NCI-H82 treated with DMSO at 0.1 percent for 48 hours (cell line): ENCODE results near the gene SAMD5.
A peak's percentile ranks its signal among the peaks of the same experiment; 100 is the strongest.

Experiments
- DNase-seq: peaks from one replicate; lab custom pipeline; 2025; ENCODE audit not compliant: unreplicated experiment; lab: John Stamatoyannopoulos, UW

SAMD5 gene

DNA sequence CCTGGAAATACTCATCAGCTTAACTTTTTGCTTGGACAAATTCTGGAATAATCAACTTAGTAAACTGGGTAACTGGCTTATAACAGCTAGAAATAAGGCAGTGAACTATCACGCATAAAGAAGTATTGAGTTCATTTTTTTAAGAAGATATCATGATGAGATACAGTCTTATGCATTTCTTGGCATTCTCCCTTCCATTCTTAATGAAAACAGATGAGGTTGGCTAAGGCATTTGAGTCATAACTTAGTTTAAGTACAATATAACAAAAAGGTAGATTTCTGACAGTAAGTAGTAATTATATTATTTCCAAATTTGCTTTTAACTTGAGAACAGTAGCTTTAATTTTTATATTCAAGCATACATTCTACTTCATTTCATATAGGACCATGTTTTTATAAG lies 56.1 kb downstream of the SAMD5 start:
- DNase-seq: no peak

DNA sequence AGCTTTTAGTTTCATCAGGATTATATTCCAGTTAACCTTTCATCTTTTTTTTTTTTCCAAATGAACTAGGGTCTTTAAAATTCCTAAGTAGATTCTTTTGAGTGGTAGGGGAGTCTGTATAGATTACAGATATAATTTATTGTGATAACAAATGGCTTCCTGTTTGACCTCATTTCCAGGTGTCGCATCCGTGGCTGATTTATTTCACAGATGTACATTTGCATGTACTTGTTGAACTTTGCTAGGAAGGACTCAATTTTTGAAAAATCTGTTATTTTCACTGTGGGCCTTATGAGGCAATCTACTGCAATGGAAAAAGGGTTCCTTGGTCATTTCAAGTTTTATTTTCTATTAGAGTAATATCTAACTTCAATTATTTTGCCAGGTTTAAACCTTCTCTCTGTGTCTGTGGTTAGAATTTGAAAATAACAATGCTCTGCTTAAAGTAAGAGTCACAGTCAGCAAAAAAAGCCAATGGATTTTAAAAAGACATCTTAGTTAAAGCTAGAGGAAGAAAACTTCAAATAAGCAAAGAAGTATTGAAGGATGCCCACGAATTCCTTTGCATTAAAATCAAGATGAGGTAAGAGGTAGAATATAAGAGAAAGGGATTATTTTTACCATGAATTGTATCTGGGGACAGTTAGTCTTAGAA lies 57.9 kb downstream of the SAMD5 start:
- no peak for DNase-seq

DNA sequence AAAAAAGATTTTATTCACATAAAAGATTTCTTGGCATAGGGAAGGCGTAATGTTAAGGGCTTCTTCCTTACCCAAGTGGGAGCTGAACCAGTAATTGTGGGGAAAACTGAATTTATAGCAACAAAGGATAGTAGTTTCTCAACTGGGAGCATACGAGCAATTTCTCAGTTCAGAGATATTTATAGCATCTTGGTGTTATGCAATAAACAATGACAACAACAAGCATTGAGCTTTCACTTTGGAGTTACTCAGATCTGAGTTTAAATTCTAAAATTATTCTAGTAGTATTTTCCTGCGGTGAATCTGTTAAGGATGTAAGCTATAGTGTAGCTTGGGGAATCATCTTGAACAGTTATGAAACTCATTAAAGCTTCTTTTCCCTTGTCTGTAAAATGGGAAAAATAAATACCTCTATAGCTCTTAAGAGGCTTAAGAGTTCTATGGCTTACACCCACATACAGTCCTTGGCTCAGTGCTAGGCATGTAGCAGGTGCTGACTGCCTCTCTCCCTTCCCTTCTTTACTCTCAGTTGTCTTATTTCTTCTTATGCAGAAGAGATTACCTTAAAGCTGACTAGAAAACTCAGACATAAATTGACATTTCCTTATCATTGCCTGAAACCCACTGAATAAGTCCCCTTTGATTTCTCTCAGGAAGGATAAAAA lies 58.8 kb downstream of the SAMD5 start:
- DNase-seq: peak; percentile 8

DNA sequence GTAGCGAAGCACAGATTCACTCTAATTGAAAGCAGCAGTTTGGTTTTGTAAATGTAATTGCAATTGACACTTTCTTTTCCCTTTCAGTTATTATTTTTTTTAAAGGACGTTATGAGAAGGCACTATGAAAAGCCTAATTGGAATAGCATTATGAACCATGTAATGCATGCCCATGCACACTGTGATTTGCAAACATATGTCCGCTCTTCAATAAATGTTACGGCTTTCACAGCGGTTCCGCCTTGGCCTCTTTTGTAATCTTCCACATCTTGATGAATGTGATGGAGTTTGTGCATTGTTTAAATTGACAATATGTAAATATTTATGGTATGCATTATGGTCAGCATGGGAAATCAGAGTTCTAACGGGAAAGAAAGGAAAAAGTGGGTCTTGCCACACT lies 61.3 kb downstream of the SAMD5 start:
- no peak for DNase-seq

DNA sequence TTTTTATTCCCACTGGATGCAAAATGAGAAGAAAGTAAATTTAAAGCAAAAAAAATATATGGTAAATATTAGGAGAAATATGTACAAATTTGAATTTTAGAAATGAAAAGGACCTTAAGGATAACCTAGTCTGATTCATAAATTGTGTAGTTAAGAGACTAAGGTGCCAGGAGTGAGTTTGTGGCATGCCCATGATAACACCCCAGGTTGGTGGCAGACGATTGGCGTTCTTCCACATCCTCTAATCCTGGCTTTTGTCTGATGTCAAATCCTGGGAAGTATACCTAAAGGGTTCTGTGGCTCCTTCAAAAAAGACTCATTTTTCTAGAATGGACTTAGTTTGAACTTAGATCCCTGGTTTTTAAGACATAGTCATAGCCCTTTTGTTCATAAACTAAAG lies 62.2 kb downstream of the SAMD5 start:
- no peak for DNase-seq

DNA sequence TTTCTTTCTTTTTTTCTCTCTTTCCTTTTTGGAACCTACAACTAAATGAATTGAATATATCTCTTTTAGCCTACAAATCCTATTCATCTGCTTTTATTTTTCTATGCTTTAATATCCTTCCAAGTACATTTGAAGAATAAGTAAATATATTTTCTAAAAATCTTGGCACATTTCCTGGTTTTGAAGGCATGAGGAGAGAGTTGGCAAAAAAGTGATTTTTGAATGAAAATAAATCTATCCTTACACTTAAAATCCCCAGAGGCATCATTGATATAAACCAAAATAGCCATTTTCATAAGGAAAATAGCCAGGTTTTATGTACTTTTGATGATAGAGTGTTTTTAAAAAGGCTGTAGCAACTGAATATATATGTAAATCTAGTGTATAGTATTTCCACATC lies 69.0 kb downstream of the SAMD5 start:
- DNase-seq: no peak

DNA sequence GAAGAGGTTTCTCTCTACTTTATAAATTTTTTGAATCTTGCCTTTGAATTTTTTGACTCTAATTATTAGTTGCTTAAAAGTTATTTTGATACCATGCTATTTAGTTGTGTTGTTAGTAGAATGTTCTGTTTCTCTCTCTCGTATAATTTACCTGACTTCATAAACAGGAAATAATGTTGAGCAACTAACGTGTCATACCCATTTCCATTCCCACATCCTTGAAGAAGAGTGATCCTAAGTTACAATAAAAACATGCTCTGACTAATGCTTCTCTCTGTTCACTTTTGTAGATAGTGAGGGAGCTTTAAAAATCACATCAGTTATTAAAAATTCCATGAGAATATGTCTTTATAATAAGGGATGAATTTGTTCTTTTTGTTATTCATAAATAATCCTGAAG lies 69.7 kb downstream of the SAMD5 start:
- no peak for DNase-seq

DNA sequence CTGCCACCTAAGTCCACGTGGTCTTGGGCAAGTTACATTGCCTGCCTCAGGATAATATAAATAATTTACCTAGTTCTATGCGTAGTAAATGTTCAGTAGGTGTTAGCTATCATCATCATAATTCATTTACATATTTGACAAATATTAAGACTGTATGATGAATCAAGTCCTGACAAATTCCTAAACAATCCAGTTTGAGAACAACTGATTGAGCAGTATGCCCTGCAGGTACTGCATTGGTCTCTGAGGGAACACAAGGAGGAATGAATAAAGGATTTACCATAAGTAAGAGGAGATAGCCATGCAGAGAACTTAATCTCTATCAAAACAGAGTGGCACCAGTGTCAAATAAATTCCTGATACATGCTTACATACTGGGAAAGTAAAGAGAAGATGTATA lies 70.4 kb downstream of the SAMD5 start:
- DNase-seq: no peak

DNA sequence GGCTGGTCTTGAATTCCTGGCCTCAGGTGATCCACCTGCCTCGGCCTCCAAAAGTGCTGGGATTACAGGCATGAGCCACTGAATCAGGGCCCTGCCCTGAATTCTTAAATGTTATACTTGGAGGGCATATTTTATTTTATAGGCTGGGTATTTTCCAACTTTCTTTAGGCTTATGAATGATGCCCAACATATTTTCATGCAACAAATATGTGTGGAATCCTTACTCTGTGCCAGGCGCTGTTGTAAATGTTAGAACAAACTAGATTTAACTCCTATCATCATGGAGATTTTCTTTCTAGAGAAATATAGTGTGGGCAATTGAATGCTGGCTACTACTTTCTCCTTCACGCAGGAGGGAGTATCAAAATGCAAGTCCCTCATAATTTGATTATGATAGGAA lies 71.2 kb downstream of the SAMD5 start:
- DNase-seq: no peak

DNA sequence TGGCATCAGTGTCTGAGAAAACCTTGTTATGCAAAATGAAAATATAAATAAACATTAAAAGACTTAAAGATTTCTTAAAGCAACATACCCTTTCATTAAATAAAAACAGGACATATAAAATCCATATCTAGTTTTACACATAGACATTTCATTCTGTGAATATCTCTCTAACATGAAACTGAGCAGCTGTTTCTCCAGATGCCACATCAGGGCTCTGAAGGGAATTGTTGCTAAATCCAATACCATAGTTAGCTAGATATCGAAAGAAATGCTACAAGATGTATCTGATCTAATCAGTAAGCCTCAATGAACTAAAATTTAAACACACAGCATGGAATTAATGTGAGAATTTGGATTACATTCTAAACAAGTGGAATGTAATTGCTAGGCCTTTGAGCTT lies 74.5 kb downstream of the SAMD5 start:
- DNase-seq: no peak

DNA sequence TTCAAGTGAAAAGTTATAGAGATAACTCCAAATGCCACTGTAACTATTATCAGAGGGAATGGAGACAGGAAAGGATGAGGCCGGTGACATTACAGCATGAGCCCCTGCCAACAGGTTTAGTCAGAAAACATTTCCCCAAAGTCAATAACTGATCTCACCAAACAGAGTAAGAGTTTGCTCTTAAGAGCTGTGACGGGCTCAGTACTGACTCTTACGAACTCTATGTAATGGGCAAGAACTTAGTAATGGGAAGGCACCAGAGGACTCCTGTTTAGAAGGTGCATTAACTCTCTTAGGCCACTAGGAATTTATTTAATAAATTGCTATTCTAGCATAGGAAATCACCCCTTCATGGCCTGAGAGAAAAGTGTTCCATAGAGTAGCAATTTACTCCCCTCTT lies 76.8 kb downstream of the SAMD5 start:
- DNase-seq: no peak

DNA sequence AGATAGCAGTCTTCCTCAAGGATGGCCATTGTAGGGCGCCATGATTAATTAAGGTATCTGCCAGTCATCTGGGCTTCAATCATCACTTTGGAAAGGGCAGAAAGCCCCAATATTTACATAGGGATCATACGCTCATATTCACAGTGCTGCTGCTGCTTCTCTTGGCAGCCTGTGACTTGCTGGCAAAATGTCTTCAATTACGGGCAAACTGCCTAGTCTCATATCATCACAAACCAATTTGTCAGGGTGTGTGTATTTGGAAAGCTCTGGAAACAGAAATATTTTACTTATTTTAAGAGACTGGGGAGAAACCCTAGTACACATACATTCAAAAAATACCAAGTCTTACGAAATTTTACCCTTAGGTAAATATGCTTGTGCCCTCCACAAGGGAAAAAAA lies 77.6 kb downstream of the SAMD5 start:
- no peak for DNase-seq

DNA sequence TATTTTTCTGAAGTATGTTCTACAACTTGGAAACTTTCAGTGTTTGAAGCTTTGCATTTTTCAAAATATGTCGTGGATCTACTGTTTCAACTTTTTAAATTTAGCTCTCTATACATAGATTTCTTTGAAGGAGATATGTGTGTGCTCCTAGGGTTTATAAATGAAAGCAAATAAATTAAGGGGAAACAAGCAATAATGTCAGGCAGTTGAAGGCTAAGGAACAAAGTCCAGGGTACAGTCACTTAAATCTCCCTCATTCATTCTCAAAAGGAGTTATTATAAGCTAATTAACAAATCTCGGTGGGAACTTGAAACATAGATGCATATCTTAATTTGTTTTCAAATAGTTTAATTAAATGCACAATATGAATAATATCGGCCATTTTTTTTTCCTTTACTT lies 79.4 kb downstream of the SAMD5 start:
- no peak for DNase-seq

DNA sequence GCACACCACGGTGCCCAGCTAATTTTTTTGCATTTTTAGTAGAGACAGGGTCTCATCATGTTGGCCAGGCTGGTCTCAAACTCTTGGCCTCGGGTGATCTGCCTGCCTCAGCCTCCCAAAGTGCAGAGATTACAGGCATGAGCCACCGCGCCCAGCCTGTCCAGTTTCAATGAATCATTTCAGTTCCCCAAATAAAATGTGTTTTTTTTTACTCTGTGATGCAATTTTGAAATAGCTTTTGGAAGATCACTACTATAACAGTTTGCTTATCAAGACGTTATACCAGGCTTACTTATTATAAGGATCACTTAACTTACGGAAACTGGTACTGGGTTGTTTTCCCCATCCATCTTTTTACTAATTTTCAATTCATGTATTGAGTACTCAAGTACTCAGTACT lies 80.0 kb downstream of the SAMD5 start:
- DNase-seq: no peak

DNA sequence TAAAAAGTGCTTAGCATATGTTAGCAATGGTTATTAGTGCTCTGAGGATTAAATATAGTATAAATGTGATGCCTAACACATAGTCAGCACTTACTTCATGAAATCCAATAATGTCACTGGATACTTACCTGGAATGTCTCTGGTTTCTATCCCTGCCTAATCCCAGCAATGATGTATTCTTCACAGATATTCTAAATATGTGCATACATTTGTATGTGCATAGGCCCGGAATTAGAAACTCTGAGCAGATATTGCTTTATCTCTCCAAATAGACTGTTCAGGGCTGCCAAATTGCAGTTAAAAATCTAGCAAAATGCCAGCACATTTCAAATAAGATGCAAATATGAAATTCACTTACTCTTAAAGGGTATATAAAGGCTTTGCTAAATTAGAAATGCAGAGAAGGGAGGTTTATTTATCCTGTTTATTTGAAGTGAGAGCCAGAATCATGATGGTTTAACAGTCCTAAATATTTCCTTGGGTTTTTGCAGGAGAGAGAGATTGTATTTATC lies 81.3 kb downstream of the SAMD5 start:
- no peak for DNase-seq

DNA sequence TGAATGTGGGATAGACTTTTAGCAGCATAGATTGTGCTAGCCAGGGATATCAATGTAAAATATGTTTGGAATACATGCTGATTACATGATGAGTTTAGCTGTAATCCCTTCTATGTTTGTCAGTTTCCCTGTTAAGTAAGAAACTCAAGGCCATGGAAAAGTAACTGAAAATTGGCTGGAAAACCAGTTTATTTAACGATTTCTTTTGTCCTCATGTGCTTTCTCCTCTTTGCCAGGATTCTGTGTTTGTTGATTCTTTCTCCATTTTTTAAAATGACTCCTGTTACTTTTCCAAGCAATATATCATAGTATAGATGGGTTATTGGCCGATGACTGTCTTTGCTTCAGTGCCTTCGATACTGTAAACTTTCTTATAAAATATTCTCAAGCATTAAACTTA lies 87.5 kb downstream of the SAMD5 start:
- DNase-seq: no peak

DNA sequence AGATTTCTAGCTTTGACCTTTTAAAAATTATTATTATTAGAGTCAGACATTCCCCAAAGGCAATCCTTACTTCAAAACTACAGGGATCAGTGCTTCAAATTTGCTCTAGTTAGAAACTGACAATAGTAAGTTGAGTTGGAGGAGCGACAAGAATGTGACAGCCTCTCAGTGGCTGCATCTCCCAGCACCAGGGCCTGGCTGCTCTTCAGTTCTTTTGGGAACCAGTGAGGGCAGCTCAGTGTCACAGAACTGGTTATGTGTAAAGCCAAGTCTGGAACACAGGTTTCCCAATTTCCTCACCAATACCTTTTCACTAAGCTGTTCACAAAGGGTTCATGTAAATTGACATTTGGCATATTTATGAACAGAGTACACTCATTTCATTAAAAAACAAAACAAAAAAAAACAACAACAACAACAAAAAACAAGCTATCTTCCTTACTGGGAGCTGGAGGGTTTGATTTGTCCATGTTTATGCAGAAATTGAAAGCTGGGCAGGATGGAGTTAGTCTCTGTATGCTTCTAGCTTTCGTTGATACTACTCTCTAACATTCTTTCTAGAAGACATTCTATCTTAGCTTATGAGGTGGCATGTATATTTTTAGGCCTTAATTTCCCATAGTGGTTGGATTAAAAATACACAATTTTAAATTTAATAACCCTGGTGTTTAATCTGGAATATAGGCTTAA lies 95.0 kb downstream of the SAMD5 start:
- no peak for DNase-seq

DNA sequence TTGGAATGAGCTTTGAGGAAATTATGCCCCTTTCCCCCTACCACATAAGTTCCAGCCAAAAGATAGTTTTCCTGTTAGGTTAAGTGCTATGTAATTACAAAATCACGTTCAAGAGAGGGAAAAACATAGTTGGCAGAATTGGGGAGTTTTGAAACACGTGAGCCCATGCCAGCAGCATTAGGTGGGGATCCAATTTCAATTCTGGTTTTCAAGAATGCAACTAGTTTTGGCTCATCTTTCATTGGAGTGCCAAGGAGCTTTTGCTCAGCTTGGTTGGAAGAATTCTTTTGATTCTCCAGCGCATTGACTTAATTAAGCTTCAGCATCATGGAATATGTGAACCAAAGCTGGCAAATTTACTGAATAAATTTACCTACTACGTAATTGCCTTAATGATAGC lies 95.9 kb downstream of the SAMD5 start:
- DNase-seq: no peak

DNA sequence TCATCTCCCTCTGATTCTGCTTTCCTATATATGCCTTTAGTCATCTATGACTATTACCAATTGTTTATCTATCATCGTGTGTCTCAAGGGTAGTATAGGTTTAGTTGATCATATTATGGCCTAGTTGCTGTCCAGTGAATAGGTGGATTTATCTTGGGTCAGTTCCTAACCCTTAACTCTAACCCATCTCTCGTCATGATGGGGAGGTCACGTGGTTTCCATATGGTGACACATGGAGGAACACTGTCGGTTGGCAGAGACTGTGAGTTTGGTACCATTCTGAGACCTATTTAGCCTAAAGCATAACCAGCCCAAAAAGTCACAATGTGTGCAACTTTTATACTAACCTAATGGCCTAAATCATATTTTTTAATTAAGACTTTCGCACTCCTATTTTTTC lies 103.5 kb downstream of the SAMD5 start:
- DNase-seq: no peak

DNA sequence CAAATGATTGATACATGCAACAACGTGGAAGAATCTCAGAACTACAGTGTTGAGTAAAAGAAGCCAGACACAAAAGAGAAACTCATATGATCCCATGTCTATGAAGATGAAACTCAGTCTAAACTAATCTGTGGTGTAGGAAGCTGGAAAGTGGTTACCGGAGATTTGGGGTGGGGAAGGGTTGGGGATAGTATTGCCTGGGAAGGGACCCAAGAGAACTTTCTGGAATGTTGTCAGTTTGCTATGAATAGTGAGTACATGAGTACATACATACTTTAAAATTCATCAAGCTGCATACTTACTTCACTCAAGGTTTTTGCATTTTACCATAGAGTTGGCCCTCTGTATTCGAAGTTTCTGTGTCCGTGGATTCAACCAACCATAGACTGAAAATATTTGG lies 106.0 kb downstream of the SAMD5 start:
- no peak for DNase-seq

DNA sequence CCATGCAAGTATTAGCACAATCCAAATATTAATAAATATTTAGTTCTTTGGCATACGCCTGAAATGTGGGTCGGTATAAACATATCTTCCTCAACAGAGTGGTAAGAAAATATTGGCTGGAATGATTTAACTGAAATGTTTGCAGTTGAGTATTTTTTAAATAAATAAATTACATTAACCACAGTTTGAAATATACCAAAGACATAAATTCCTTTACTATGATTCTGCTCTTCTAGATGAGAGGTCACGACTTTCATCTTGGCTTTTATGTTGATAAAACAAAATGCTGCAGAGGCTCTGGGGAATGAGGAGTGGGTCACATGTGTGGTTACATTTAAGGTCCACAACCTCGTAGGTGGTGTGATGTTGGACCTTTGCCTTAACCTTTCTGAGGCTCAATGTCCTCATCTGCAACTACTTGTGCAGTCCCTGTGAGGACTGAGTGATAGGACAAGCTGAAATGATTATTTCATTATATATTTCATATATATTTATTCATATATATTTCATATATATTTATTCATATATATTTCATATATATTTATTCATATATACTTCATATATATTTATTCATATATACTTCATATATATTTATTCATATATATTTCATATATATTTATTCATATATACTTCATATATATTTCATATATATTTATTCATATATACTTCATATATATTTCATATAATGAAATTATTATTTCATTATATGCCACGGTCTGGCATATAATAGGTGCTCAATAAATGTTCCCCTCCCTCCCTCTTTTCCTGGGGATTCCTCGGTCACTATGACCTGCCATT lies 107.4 kb downstream of the SAMD5 start:
- no peak for DNase-seq

DNA sequence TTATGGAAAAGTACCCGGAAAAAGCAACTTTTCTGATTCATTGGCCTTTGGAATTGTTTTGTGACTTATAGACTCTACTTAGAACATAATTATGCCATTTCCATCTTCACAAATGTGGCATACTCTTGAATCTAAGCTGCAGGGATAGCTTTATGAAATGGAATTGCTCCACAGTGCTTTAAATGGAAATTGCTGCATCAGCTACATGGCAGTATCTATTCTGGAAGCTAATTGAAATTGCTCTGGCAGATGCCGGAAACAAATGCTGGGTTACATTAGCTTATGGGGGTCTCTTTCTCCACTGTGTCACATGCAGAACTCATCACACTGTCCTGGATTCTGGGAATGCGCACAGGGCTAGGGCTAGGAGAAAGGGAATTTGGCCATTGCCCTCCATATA lies 108.9 kb downstream of the SAMD5 start:
- no peak for DNase-seq
